Measurements from ENCODE around the gene TTLL9.
"Not testable (repeated sequence)": the region's sequence is repeated elsewhere in the genome, so short reads cannot be mapped to it uniquely, and the experiment has no call there.

Gene TTLL9

GRCh38 chr20:31922588-31922987 lies 52.2 kb downstream of the TTLL9 start:
- no peaks in the 10 kb centered on the region for H3K36me3 ChIP-seq (ENCODE audit: insufficient read depth, low read length)
- TF ChIP-seq FOXP2 (optimal IDR thresholded peaks at IDR 0.05; ENCODE audit: control extremely low read depth, extremely low read length, insufficient read depth) (no peak), EZH2 (IDR thresholded peaks at IDR 0.05) (no peak), POLR2AphosphoS5 (IDR thresholded peaks at IDR 0.05; ENCODE audit: borderline replicate concordance, low read depth, low read length) (no peak)
- no peak for DNase-seq (ENCODE audit: low read depth, low spot score)

GRCh38 chr20:31923388-31924331 lies 53.2 kb downstream of the TTLL9 start:
- no peak overlapping the region for H3K27ac ChIP-seq
- DNase-seq (ENCODE audit: low read depth, low spot score), result no peak
- no peak overlapping the region for H3K4me3 ChIP-seq
- no peak for TF ChIP-seq POLR2AphosphoS5 (IDR thresholded peaks at IDR 0.05; ENCODE audit: borderline replicate concordance, low read depth, low read length)
- TF ChIP-seq FOXP2 (optimal IDR thresholded peaks at IDR 0.05; ENCODE audit: control extremely low read depth, extremely low read length, insufficient read depth), result no peak
- no peak for TF ChIP-seq EZH2 (IDR thresholded peaks at IDR 0.05)
- H3K36me3 ChIP-seq (ENCODE audit: insufficient read depth, low read length), result no peaks in the 10 kb centered on the region
- H3K9me3 ChIP-seq (ENCODE audit: low read depth, low read length), result no peaks in the 10 kb centered on the region
- H3K9ac ChIP-seq (ENCODE audit: insufficient read length), result no peak overlapping the region

More at GRCh38 chr20:31922588-31922987, 52.2 kb downstream of the TTLL9 start:
- H3K4me3 ChIP-seq, result no peak overlapping the region
- no peaks in the 10 kb centered on the region for H3K9me3 ChIP-seq (ENCODE audit: low read depth, low read length)
- H3K9ac ChIP-seq (ENCODE audit: insufficient read length), result no peak overlapping the region
- H3K27ac ChIP-seq, result no peak overlapping the region

- TF ChIP-seq FOXP2 (optimal IDR thresholded peaks at IDR 0.05; ENCODE audit: control extremely low read depth, extremely low read length, insufficient read depth) (no peak), POLR2AphosphoS5 (IDR thresholded peaks at IDR 0.05; ENCODE audit: borderline replicate concordance, low read depth, low read length) (no peak), EZH2 (IDR thresholded peaks at IDR 0.05) (no peak)
- Histone ChIP-seq H3K9ac (ENCODE audit: insufficient read length) (no peak overlapping the region), H3K36me3 (ENCODE audit: insufficient read depth, low read length) (no peaks in the 10 kb centered on the region), H3K9me3 (ENCODE audit: low read depth, low read length) (no peaks in the 10 kb centered on the region), H3K27ac (no peak overlapping the region), H3K4me3 (no peak overlapping the region)
- DNase-seq (ENCODE audit: low read depth, low spot score), result no peak
Measured at GRCh38 chr20:31924561-31924960, 54.1 kb downstream of the TTLL9 start.

- H3K9ac ChIP-seq (ENCODE audit: insufficient read length), result no peak overlapping the region
- H3K9me3 ChIP-seq (ENCODE audit: low read depth, low read length), result no peaks in the 10 kb centered on the region
- no peak for TF ChIP-seq POLR2AphosphoS5 (IDR thresholded peaks at IDR 0.05; ENCODE audit: borderline replicate concordance, low read depth, low read length)
- no peak for TF ChIP-seq FOXP2 (optimal IDR thresholded peaks at IDR 0.05; ENCODE audit: control extremely low read depth, extremely low read length, insufficient read depth)
- TF ChIP-seq EZH2 (IDR thresholded peaks at IDR 0.05), result no peak
- no peak for DNase-seq (ENCODE audit: low read depth, low spot score)
- H3K4me3 ChIP-seq, result no peak overlapping the region
- H3K36me3 ChIP-seq (ENCODE audit: insufficient read depth, low read length), result no peaks in the 10 kb centered on the region
- no peak overlapping the region for H3K27ac ChIP-seq
Measured at GRCh38 chr20:31925631-31926030, 55.2 kb downstream of the TTLL9 start.

- H3K9ac ChIP-seq (ENCODE audit: insufficient read length), result no peak overlapping the region
- no peaks in the 10 kb centered on the region for H3K9me3 ChIP-seq (ENCODE audit: low read depth, low read length)
- no peak overlapping the region for H3K27ac ChIP-seq
- DNase-seq (ENCODE audit: low read depth, low spot score), result no peak
- no peaks in the 10 kb centered on the region for H3K36me3 ChIP-seq (ENCODE audit: insufficient read depth, low read length)
- no peak overlapping the region for H3K4me3 ChIP-seq
- TF ChIP-seq FOXP2 (optimal IDR thresholded peaks at IDR 0.05; ENCODE audit: control extremely low read depth, extremely low read length, insufficient read depth) (no peak), POLR2AphosphoS5 (IDR thresholded peaks at IDR 0.05; ENCODE audit: borderline replicate concordance, low read depth, low read length) (no peak)
Measured at GRCh38 chr20:31926493-31926892, 56.1 kb downstream of the TTLL9 start.

GRCh38 chr20:31927627-31928159 lies 57.3 kb downstream of the TTLL9 start:
- H3K4me3 ChIP-seq, result no peak overlapping the region
- no peaks in the 10 kb centered on the region for H3K36me3 ChIP-seq (ENCODE audit: insufficient read depth, low read length)
- TF ChIP-seq FOXP2 (optimal IDR thresholded peaks at IDR 0.05; ENCODE audit: control extremely low read depth, extremely low read length, insufficient read depth) (no peak), POLR2AphosphoS5 (IDR thresholded peaks at IDR 0.05; ENCODE audit: borderline replicate concordance, low read depth, low read length) (no peak)
- H3K27ac ChIP-seq, result no peak overlapping the region
- DNase-seq (ENCODE audit: low read depth, low spot score), result no peak
- no peak overlapping the region for H3K9ac ChIP-seq (ENCODE audit: insufficient read length)
- no peaks in the 10 kb centered on the region for H3K9me3 ChIP-seq (ENCODE audit: low read depth, low read length)

GRCh38 chr20:31929631-31930030 lies 59.2 kb downstream of the TTLL9 start:
- H3K27ac ChIP-seq; DNase-seq (ENCODE audit: low read depth, low spot score); H3K9me3 ChIP-seq (ENCODE audit: low read depth, low read length); H3K36me3 ChIP-seq (ENCODE audit: insufficient read depth, low read length); H3K9ac ChIP-seq (ENCODE audit: insufficient read length); H3K4me3 ChIP-seq: not testable (repeated sequence)

- no peaks in the 10 kb centered on the region for H3K36me3 ChIP-seq (ENCODE audit: insufficient read depth, low read length)
- no peak for DNase-seq (ENCODE audit: low read depth, low spot score)
- H3K9ac ChIP-seq (ENCODE audit: insufficient read length), result no peak overlapping the region
- TF ChIP-seq EZH2 (IDR thresholded peaks at IDR 0.05) (no peak), POLR2AphosphoS5 (IDR thresholded peaks at IDR 0.05; ENCODE audit: borderline replicate concordance, low read depth, low read length) (no peak), FOXP2 (optimal IDR thresholded peaks at IDR 0.05; ENCODE audit: control extremely low read depth, extremely low read length, insufficient read depth) (no peak)
- H3K27ac ChIP-seq, result no peak overlapping the region
- no peaks in the 10 kb centered on the region for H3K9me3 ChIP-seq (ENCODE audit: low read depth, low read length)
- no peak overlapping the region for H3K4me3 ChIP-seq
Measured at GRCh38 chr20:31930779-31931178, 60.3 kb downstream of the TTLL9 start.

Measured in SK-N-MC (cell line).